ENCODE results near the gene SETD1A. TPM values are rescaled to one million over a fixed set of nuclear protein-coding genes. Genes with fewer than 3 reads are reported as not detected.
"Not testable (repeated sequence)": the region's sequence is repeated elsewhere in the genome, so short reads cannot be mapped to it uniquely, and the experiment has no call there.

SETD1A gene
- total RNA-seq, 1 donor from 2014 or later: 23.4 TPM

- no peak for TF ChIP-seq CTCF (IDR thresholded peaks at IDR 0.05; ENCODE audit: unreplicated experiment)
- H3K36me3 Mint-ChIP-seq (ENCODE audit: low read depth, unreplicated experiment): peaks cover 51% of the 10 kb centered on the region
- peaks cover 23% of the 10 kb centered on the region for H3K27me3 Mint-ChIP-seq (ENCODE audit: unreplicated experiment)
- no peaks in the 10 kb centered on the region for H3K9me3 Mint-ChIP-seq (ENCODE audit: unreplicated experiment)
- H3K4me3 Mint-ChIP-seq (ENCODE audit: unreplicated experiment): peak overlapping the region; percentile 85
- H3K4me1 Mint-ChIP-seq (ENCODE audit: unreplicated experiment): peaks cover 23% of the 10 kb centered on the region
- H3K27ac Mint-ChIP-seq (ENCODE audit: unreplicated experiment): peak overlapping the region; percentile 83
- no peak for DNase-seq (ENCODE audit: low spot score)
Measured at GRCh38 chr16:30937692-30938091, 19.9 kb upstream of the SETD1A start.

- Mint-ChIP-seq H3K27me3 (ENCODE audit: unreplicated experiment) (peaks cover 21% of the 10 kb centered on the region), H3K27ac (ENCODE audit: unreplicated experiment) (peak overlapping the region; percentile 75), H3K36me3 (ENCODE audit: low read depth, unreplicated experiment) (peaks cover 61% of the 10 kb centered on the region), H3K4me1 (ENCODE audit: unreplicated experiment) (peaks cover 21% of the 10 kb centered on the region)
- not testable (repeated sequence) for H3K4me3 Mint-ChIP-seq (ENCODE audit: unreplicated experiment); DNase-seq (ENCODE audit: low spot score); H3K9me3 Mint-ChIP-seq (ENCODE audit: unreplicated experiment)
Measured at GRCh38 chr16:30939571-30939970, 18.0 kb upstream of the SETD1A start.

- peaks cover 18% of the 10 kb centered on the region for H3K4me1 Mint-ChIP-seq (ENCODE audit: unreplicated experiment)
- H3K36me3 Mint-ChIP-seq (ENCODE audit: low read depth, unreplicated experiment): peaks cover 54% of the 10 kb centered on the region
- H3K9me3 Mint-ChIP-seq (ENCODE audit: unreplicated experiment): no peaks in the 10 kb centered on the region
- peak; percentile 75 for TF ChIP-seq CTCF (IDR thresholded peaks at IDR 0.05; ENCODE audit: unreplicated experiment)
- peak overlapping the region; percentile 64 for H3K4me3 Mint-ChIP-seq (ENCODE audit: unreplicated experiment)
- peaks cover 18% of the 10 kb centered on the region for H3K27me3 Mint-ChIP-seq (ENCODE audit: unreplicated experiment)
- DNase-seq (ENCODE audit: low spot score): peak; percentile 73
- peak overlapping the region; percentile 32 for H3K27ac Mint-ChIP-seq (ENCODE audit: unreplicated experiment)
Measured at GRCh38 chr16:30941600-30942425, 15.7 kb upstream of the SETD1A start.

- H3K9me3 Mint-ChIP-seq (ENCODE audit: unreplicated experiment): no peaks in the 10 kb centered on the region
- no peak for TF ChIP-seq CTCF (IDR thresholded peaks at IDR 0.05; ENCODE audit: unreplicated experiment)
- peak overlapping the region; percentile 18 for H3K27ac Mint-ChIP-seq (ENCODE audit: unreplicated experiment)
- DNase-seq (ENCODE audit: low spot score): no peak
- no peak overlapping the region for H3K4me3 Mint-ChIP-seq (ENCODE audit: unreplicated experiment)
- H3K36me3 Mint-ChIP-seq (ENCODE audit: low read depth, unreplicated experiment): peaks cover 49% of the 10 kb centered on the region
- H3K4me1 Mint-ChIP-seq (ENCODE audit: unreplicated experiment): peaks cover 15% of the 10 kb centered on the region
- H3K27me3 Mint-ChIP-seq (ENCODE audit: unreplicated experiment): peaks cover 15% of the 10 kb centered on the region
Measured at GRCh38 chr16:30942426-30942806, 15.1 kb upstream of the SETD1A start.

- Mint-ChIP-seq H3K4me1 (ENCODE audit: unreplicated experiment) (peaks cover 10% of the 10 kb centered on the region), H3K9me3 (ENCODE audit: unreplicated experiment) (no peaks in the 10 kb centered on the region), H3K36me3 (ENCODE audit: low read depth, unreplicated experiment) (peaks cover 47% of the 10 kb centered on the region), H3K27me3 (ENCODE audit: unreplicated experiment) (peaks cover 11% of the 10 kb centered on the region), H3K4me3 (ENCODE audit: unreplicated experiment) (peak overlapping the region; percentile 32), H3K27ac (ENCODE audit: unreplicated experiment) (no peak overlapping the region)
- DNase-seq (ENCODE audit: low spot score): no peak
- TF ChIP-seq CTCF (IDR thresholded peaks at IDR 0.05; ENCODE audit: unreplicated experiment): no peak
Measured at GRCh38 chr16:30944352-30944751, 13.2 kb upstream of the SETD1A start.

Measured in endothelial cell (in vitro differentiated cells).